GM12874 (cell line): Measurements from ENCODE around the gene STYXL2.

Experiments
- TF ChIP-seq, protein P1 (sequence below): IDR thresholded peaks from 2 replicates; pipeline ENCODE4 v1.5.1; 2011; ENCODE audit warnings: low read depth, mild to moderate bottlenecking, control low read depth, low read length, moderate library complexity; ENCODE audit not compliant: insufficient read depth

STYXL2 gene

DNA sequence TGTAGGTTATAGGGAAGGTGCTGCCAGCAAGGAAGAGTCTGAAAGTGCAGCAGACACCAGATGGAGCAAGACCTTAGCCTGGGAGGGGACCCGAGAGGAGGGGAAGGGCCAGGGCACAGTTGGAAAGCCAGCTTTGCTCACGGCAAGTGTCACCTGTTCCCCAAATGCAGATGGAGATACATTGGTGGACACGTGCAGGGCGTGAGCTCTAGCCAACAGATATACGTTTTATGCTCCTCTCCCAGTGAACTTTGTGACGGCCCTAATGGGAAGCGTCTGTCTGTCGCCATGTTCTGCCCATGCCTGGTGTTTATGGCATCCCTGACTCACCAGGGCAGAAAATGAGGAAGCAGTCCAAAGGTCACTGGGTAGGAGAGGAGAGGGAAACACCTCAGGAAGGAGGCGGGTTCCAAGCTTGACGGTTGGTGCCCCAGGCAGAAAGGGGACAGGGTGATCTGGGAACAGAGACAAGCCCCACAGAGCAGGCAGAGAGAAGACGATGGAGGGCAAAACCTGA lies 11.3 kb upstream of the STYXL2 start:
- TF ChIP-seq, protein P1, sequence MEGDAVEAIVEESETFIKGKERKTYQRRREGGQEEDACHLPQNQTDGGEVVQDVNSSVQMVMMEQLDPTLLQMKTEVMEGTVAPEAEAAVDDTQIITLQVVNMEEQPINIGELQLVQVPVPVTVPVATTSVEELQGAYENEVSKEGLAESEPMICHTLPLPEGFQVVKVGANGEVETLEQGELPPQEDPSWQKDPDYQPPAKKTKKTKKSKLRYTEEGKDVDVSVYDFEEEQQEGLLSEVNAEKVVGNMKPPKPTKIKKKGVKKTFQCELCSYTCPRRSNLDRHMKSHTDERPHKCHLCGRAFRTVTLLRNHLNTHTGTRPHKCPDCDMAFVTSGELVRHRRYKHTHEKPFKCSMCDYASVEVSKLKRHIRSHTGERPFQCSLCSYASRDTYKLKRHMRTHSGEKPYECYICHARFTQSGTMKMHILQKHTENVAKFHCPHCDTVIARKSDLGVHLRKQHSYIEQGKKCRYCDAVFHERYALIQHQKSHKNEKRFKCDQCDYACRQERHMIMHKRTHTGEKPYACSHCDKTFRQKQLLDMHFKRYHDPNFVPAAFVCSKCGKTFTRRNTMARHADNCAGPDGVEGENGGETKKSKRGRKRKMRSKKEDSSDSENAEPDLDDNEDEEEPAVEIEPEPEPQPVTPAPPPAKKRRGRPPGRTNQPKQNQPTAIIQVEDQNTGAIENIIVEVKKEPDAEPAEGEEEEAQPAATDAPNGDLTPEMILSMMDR, result no peak

- TF ChIP-seq, protein P1, result no peak
Measured at GRCh38 chr1:167083066-167083665, 10.7 kb upstream of the STYXL2 start.

GRCh38 chr1:167083871-167084270 lies 10.0 kb upstream of the STYXL2 start:
- TF ChIP-seq, protein P1, result no peak

DNA sequence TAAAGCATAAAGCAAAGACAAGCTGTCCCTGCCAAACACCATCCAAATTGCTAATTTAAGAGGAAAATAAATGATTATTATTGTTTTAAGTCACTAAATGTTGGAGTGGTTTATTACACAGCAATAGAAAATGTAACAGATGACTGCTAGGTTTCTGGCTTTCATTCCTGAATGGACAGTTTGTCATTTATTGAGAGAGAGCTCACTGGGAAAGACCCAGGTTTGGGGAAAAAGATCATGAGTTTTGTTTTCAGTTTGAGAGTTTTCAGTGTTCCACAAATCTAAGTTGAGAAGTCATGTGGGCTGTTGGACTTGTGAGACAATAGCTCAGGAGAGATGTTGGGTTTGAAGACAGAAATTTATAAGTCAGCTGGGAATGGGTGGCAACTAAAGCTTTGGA lies 9.1 kb upstream of the STYXL2 start:
- TF ChIP-seq, protein P1, result no peak

DNA sequence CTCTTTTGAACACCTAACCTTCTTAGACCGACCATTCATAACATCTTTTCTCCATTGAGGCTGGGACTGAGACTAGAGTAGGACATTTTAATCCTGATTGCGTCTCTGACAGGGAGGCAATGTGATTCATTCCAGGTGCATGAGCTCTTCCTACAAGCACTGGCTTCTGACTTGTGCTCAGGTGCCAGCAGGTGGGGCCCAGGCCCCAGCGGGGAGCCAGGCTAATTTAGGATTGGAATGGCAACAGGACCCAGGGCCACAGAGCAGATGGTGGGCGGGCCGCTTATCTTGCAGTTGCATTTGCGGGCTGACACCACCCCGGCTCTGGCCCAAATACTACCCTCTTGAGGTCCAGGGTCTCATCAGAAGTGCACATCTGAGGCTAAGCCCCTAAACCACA lies 7.8 kb upstream of the STYXL2 start:
- TF ChIP-seq, protein P1, result no peak

DNA sequence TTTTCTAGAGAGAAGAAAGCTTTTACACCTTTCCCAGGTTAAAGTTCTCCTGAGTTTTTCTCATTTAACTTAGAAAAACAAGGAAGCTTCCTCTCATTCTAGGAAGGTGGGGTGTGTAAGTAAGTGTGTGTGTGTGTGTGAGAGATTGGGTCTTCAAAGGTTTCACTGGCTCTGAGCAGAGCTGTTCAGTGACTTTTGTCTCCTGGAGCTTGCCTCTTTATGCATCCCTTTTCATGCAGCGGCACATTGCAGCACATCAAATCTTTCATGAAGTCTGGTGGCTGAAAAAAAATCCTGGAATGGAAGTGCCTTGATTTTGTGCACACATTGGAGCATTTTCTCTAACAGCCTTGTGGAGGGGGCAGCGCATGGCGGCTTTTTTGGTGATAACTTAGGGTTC lies 7.1 kb upstream of the STYXL2 start:
- TF ChIP-seq, protein P1, result no peak

DNA sequence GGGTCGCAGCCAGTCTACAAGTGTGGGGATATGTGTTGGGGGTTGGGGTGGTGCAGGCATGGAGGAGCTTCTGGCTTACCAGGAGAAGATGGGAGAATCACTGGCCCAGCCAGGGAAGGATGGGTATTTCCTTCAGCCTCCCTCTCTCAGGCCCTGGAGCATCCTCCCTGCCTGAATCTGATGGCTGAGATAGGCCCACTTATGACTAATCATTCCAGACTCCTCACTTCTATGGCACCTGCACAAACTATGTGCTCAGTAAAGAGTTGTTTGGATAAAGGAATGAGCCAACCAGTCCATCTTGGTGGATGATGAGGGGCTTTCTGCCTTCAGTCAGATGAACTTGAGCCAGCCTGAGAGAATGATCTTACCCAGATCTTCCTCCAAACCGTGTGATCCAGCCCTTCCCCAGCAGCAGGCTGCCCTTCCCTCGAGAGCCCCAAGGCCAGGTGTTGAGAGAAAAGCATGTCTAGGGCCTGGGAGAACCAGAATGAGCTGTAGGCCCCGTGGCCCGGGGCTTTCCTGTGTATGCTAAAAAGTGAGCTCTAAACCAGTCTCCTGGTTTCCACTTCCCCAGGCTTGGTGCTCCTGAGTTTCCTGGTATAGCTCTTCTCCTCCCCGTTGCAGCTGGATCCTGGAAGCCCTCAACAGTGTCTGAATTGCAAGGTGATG lies 5.0 kb upstream of the STYXL2 start:
- TF ChIP-seq, protein P1, result no peak
